ENCODE measurements around the gene LRRN1. TPM values are rescaled to one million over a fixed set of nuclear protein-coding genes. Genes with fewer than 3 reads are reported as not detected.

LRRN1 gene
- total and polyA plus RNA-seq, 2 of the 4 experiments (the other 2 are of a cell fraction), result 0.18 to 0.41 TPM

DNA sequence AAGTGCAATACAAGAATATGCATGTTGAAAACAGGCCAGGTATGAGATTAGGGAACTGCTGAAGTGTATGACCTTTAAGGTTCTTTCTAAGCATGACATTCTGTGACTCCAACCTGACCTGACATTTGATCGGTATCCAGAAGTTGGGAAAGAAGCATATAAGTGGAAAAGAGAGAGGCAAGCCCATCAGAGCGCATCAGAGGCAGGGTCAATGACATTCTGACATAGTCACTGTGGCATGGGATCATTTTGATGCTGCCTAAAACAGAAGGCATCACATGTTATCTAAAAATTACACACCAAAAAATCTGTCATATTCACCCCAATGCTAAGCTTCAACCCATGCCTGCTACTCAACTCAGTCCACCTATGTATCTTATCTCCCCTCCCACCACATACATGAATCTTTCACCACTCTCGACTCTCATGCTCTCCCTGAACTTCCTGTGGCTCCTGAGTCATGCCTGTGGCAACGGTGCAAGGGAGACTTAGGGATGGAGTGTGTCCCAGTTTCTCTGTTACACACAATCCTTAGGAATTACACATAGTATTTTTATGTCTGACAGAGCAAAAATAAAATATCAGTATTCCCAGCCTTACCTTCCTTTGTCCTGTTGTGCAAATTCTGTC is 20.5 kb upstream of the LRRN1 start:
- dilution Hi-C loops (cut with HindIII; ENCODE audit: low sequenced_read_pairs, unreplicated experiment) (no loop called here), in situ Hi-C loops (cut with MboI; ENCODE audit: low sequenced_read_pairs) (no loop called here), intact Hi-C loops (cut with micrococcal nuclease) (no loop called here)
- ATAC-seq (ENCODE audit: low read depth) (no peak), DNase-seq (no peak)
- H4K20me1 ChIP-seq (ENCODE audit: insufficient read depth, low read length), result no peaks in the 10 kb centered on the region
- H3K4me1 ChIP-seq (ENCODE audit: control insufficient read depth, insufficient read depth, low read length), result no peaks in the 10 kb centered on the region
- no peak overlapping the region for H2AFZ ChIP-seq (replicated peaks; ENCODE audit: low read length, poor library complexity)
- no peaks in the 10 kb centered on the region for H3K27me3 ChIP-seq (ENCODE audit: control insufficient read depth, insufficient read depth, low read length)
- H2BK15ac ChIP-seq (ENCODE audit: low read depth, low read length), result no peak overlapping the region
- no peak overlapping the region for H3K23ac ChIP-seq (ENCODE audit: low read depth, low read length)
- H2BK20ac ChIP-seq (ENCODE audit: low read depth, low read length), result no peak overlapping the region
- no peak overlapping the region for H4K8ac ChIP-seq (ENCODE audit: low read depth in 2 of 2, low read length in 2 of 2)
- no peak overlapping the region for H3K9ac ChIP-seq (ENCODE audit: low read depth, low read length)
- H2BK120ac ChIP-seq (ENCODE audit: low read depth, low read length), result no peak overlapping the region
- H3K4me2 ChIP-seq (ENCODE audit: low read depth, low read length), result no peak overlapping the region
- no peak overlapping the region for H3K18ac ChIP-seq (ENCODE audit: low read depth, low read length)
- H2BK5ac ChIP-seq (ENCODE audit: low read depth, low read length, poor library complexity, severe bottlenecking), result no peak overlapping the region
- POLR2A ChIA-PET (ENCODE audit: unreplicated experiment), result no interaction called here
- no peak overlapping the region for H4K91ac ChIP-seq (ENCODE audit: insufficient read depth, low read depth, low read length)
- H2AK5ac ChIP-seq (ENCODE audit: low read depth, low read length), result no peak overlapping the region
- BruUV-seq (replicated peaks), result no TSS peak
- H3K56ac ChIP-seq (ENCODE audit: extremely low read depth, insufficient read depth, low read length), result no peak overlapping the region
- peaks cover 13% of the 10 kb centered on the region for H3K9me3 ChIP-seq (ENCODE audit: control insufficient read depth, insufficient read depth, low read length)
- H3K79me1 ChIP-seq (ENCODE audit: low read depth in 1 of 2, low read length in 2 of 2), result no peaks in the 10 kb centered on the region
- H4K5ac ChIP-seq (ENCODE audit: low read depth, low read length), result no peak overlapping the region
- CTCF ChIA-PET, result no interaction called here
- no peak overlapping the region for H3K4me3 ChIP-seq (ENCODE audit: insufficient read depth, low read depth, low read length)
- H3K4ac ChIP-seq (ENCODE audit: low read depth, low read length), result no peak overlapping the region
- no peaks in the 10 kb centered on the region for H3K9me1 ChIP-seq (ENCODE audit: insufficient read depth, low read length)
- TF ChIP-seq CHD1 (IDR thresholded peaks at IDR 0.05; ENCODE audit: low read depth, low read length) (no peak), BHLHE40 (IDR thresholded peaks at IDR 0.05; ENCODE audit: low read depth, low read length) (no peak), RCOR1 (IDR thresholded peaks at IDR 0.05; ENCODE audit: insufficient replicate concordance, low read length) (no peak), MAZ (IDR thresholded peaks at IDR 0.05; ENCODE audit: borderline replicate concordance, low read depth, low read length) (no peak), RAD21 (IDR thresholded peaks at IDR 0.05; ENCODE audit: low read length) (no peak), MAFK (IDR thresholded peaks at IDR 0.05; ENCODE audit: low read depth, low read length) (no peak), MXI1 (IDR thresholded peaks at IDR 0.05; ENCODE audit: borderline replicate concordance, low read depth, low read length) (no peak), RFX5 (IDR thresholded peaks at IDR 0.05; ENCODE audit: low read depth, low read length) (no peak), CEBPB (IDR thresholded peaks at IDR 0.05; ENCODE audit: low read depth, low read length) (no peak), SMC3 (IDR thresholded peaks at IDR 0.05; ENCODE audit: low read depth, low read length) (no peak), FOS (IDR thresholded peaks at IDR 0.05; ENCODE audit: low read depth, low read length) (no peak), NFE2L2 (IDR thresholded peaks at IDR 0.05; ENCODE audit: low read depth, low read length) (no peak), POLR2A (IDR thresholded peaks at IDR 0.05; ENCODE audit: low read depth, low read length) (no peak)
- TF ChIP-seq, protein P1, sequence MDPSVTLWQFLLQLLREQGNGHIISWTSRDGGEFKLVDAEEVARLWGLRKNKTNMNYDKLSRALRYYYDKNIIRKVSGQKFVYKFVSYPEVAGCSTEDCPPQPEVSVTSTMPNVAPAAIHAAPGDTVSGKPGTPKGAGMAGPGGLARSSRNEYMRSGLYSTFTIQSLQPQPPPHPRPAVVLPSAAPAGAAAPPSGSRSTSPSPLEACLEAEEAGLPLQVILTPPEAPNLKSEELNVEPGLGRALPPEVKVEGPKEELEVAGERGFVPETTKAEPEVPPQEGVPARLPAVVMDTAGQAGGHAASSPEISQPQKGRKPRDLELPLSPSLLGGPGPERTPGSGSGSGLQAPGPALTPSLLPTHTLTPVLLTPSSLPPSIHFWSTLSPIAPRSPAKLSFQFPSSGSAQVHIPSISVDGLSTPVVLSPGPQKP (IDR thresholded peaks at IDR 0.05; ENCODE audit: borderline replicate concordance, low read depth, low read length), result no peak
- TF ChIP-seq, protein P2, sequence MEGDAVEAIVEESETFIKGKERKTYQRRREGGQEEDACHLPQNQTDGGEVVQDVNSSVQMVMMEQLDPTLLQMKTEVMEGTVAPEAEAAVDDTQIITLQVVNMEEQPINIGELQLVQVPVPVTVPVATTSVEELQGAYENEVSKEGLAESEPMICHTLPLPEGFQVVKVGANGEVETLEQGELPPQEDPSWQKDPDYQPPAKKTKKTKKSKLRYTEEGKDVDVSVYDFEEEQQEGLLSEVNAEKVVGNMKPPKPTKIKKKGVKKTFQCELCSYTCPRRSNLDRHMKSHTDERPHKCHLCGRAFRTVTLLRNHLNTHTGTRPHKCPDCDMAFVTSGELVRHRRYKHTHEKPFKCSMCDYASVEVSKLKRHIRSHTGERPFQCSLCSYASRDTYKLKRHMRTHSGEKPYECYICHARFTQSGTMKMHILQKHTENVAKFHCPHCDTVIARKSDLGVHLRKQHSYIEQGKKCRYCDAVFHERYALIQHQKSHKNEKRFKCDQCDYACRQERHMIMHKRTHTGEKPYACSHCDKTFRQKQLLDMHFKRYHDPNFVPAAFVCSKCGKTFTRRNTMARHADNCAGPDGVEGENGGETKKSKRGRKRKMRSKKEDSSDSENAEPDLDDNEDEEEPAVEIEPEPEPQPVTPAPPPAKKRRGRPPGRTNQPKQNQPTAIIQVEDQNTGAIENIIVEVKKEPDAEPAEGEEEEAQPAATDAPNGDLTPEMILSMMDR (conservative IDR thresholded peaks at IDR 0.05; ENCODE audit: low read depth, low read length), result no peak
- TF ChIP-seq, protein P3, sequence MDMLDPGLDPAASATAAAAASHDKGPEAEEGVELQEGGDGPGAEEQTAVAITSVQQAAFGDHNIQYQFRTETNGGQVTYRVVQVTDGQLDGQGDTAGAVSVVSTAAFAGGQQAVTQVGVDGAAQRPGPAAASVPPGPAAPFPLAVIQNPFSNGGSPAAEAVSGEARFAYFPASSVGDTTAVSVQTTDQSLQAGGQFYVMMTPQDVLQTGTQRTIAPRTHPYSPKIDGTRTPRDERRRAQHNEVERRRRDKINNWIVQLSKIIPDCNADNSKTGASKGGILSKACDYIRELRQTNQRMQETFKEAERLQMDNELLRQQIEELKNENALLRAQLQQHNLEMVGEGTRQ (IDR thresholded peaks at IDR 0.05; ENCODE audit: low read depth, low read length), result no peak
- no peaks in the 10 kb centered on the region for H3K36me3 ChIP-seq (ENCODE audit: control insufficient read depth, insufficient read depth, low read length)
- no peak overlapping the region for H3K27ac ChIP-seq (ENCODE audit: insufficient read depth, low read length)
- WGBS, 2 experiments (ENCODE audit: extremely low coverage in 2 of 2, insufficient read length in 1 of 2), result 0% methylated on average over 2 of the region's 4 CpGs; no CpG with 5 or more reads in 1 of the 2 experiments
- H3K14ac ChIP-seq (replicated peaks; ENCODE audit: low read depth, low read length), result no peak overlapping the region
- H2AK9ac ChIP-seq (replicated peaks; ENCODE audit: low read depth, low read length, poor library complexity), result no peak overlapping the region

Measured in IMR-90 (cell line).